Measurements from ENCODE around the gene SLCO2A1.

The SLCO2A1 gene

GRCh38 chr3:133882986-133883586, 146.6 kb downstream of the SLCO2A1 start:
- peaks cover 3% of the 10 kb centered on the region; the same call in 1 of the 2 replicates for H3K9me3 ChIP-seq (ENCODE audit: control insufficient read depth, insufficient read depth, low read length)
- no peaks in the 10 kb centered on the region for H3K36me3 ChIP-seq (ENCODE audit: insufficient read depth, low read length)
- no peak overlapping the region for H3K9ac ChIP-seq (ENCODE audit: low read depth, low read length)
- peaks cover 10% of the 10 kb centered on the region; the same call in 1 of the 2 replicates for H3K4me1 ChIP-seq (ENCODE audit: insufficient read depth, low read length)

- Histone ChIP-seq H3K9me3 (ENCODE audit: control insufficient read depth, insufficient read depth, low read length) (peaks cover 3% of the 10 kb centered on the region; the same call in 1 of the 2 replicates), H3K4me1 (ENCODE audit: insufficient read depth, low read length) (0 out of 2 replicates have a peak, but pooled peaks cover 2% of the 10 kb centered on the region), H3K36me3 (ENCODE audit: insufficient read depth, low read length) (no peaks in the 10 kb centered on the region), H3K9ac (ENCODE audit: low read depth, low read length) (no peak overlapping the region)
Observed at GRCh38 chr3:133881939-133882825, 147.5 kb downstream of the SLCO2A1 start.

- Histone ChIP-seq H3K9ac (ENCODE audit: low read depth, low read length) (no peak overlapping the region), H3K4me1 (ENCODE audit: insufficient read depth, low read length) (no peaks in the 10 kb centered on the region), H3K9me3 (ENCODE audit: control insufficient read depth, insufficient read depth, low read length) (peaks cover 3% of the 10 kb centered on the region; the same call in 1 of the 2 replicates), H3K36me3 (ENCODE audit: insufficient read depth, low read length) (no peaks in the 10 kb centered on the region)
Observed at GRCh38 chr3:133881492-133881891, 148.2 kb downstream of the SLCO2A1 start.

DNA sequence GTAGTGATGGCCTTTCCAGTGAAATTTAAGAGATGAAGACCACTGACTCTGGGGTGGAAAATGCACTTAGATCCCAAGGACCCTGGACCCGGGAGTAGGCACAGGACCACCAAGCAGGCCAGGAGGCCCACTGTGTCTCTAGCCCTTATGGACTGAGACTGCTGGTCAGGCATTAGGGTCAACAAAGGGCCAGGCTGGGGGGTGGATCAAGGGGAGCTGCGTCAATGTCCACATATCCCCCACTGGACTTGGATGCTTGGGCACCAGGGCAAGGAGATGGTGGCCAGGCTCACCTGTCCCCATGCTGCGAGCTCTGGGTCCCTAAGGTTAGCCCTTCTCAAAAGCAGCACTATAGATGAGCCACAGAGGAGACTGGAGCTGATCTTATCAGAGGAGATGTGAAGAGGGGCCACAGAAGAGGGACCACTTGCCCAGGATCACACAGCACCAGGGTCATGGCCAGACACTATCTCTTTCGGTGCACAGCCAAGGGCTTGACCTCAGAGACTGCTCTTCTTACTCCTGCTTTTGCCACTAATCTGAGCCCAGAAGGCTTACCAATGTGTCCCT, 148.8 kb downstream of the SLCO2A1 start:
- Histone ChIP-seq H3K4me1 (ENCODE audit: insufficient read depth, low read length) (no peaks in the 10 kb centered on the region), H3K9ac (ENCODE audit: low read depth, low read length) (no peak overlapping the region), H3K9me3 (ENCODE audit: control insufficient read depth, insufficient read depth, low read length) (peaks cover 3% of the 10 kb centered on the region; the same call in 1 of the 2 replicates), H3K36me3 (ENCODE audit: insufficient read depth, low read length) (no peaks in the 10 kb centered on the region)

- Histone ChIP-seq H3K4me1 (ENCODE audit: insufficient read depth, low read length) (no peaks in the 10 kb centered on the region), H3K36me3 (ENCODE audit: insufficient read depth, low read length) (no peaks in the 10 kb centered on the region), H3K9me3 (ENCODE audit: control insufficient read depth, insufficient read depth, low read length) (peaks cover 3% of the 10 kb centered on the region; the same call in 1 of the 2 replicates), H3K9ac (ENCODE audit: low read depth, low read length) (no peak overlapping the region)
Observed at GRCh38 chr3:133880287-133880686, 149.4 kb downstream of the SLCO2A1 start.

DNA sequence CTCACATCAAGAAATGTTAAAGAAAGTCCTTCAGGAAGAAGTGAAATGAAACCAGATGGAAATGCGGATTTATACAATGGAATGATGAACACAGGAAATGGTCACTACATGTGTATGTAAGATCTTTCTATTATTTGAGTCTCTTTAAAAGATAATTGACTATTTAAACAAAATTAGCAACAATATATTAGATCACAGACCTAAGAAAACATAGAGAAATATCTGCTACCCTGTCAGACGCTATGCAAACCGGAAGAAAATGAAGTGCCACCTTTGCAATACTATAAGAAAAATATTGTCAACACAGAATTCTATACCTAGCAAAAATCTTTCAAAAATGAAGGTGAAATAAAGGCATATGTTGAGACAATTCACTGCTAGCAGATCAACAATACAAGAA, 151.2 kb downstream of the SLCO2A1 start:
- Histone ChIP-seq H3K9ac (ENCODE audit: low read depth, low read length) (no peak overlapping the region), H3K36me3 (ENCODE audit: insufficient read depth, low read length) (no peaks in the 10 kb centered on the region), H3K4me1 (ENCODE audit: insufficient read depth, low read length) (no peaks in the 10 kb centered on the region), H3K9me3 (ENCODE audit: control insufficient read depth, insufficient read depth, low read length) (peaks cover 3% of the 10 kb centered on the region; the same call in 1 of the 2 replicates)
